ENCODE results near the gene TTYH2.
"Not testable (repeated sequence)": the region's sequence is repeated elsewhere in the genome, so short reads cannot be mapped to it uniquely, and the experiment has no call there.

The TTYH2 gene

DNA sequence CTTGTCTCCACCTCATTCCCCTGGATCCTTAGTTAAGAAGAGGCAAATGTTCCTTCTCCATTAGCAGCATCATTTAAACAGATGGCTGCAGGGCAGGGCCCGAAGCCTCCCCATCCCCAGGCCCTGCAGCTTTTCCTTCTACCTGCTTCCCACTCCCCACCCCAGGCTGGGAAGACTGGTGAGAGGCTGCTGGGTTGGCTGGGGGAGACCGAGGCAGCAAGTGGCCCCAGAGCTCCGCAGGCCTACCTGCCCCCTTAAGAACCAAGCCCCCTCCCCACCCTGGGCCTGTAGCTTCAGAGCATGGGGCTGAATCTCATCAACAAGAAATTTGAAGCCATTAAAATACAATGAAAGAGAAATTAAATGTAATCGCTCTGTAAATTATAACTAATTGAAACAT is 32.0 kb upstream of the TTYH2 start:
- peaks cover 0 to 4% of the 10 kb centered on the region in 2 donors for H3K27me3 ChIP-seq (ENCODE audit: control insufficient read depth in 1 of 2, insufficient read depth in 2 of 2, low read length in 2 of 2)
- H3K4me3 ChIP-seq (ENCODE audit: low read depth in 1 of 2, low read length in 2 of 2): no peak overlapping the region
- H3K9ac ChIP-seq (ENCODE audit: low read depth in 1 of 2, low read length in 2 of 2): no peak overlapping the region
- no peaks in the 10 kb centered on the region for H3K4me1 ChIP-seq (ENCODE audit: control insufficient read depth in 1 of 2, insufficient read depth in 2 of 2, low read length in 2 of 2)
- H3K9me3 ChIP-seq (ENCODE audit: control insufficient read depth in 1 of 2, low read length in 2 of 2): no peaks in the 10 kb centered on the region
- H3K27ac ChIP-seq (ENCODE audit: low read depth, low read length): no peak overlapping the region
- H3K36me3 ChIP-seq (ENCODE audit: control insufficient read depth in 1 of 2, insufficient read depth in 2 of 2, low read length in 2 of 2): no peaks in the 10 kb centered on the region

GRCh38 chr17:74182041-74182723 is 31.2 kb upstream of the TTYH2 start:
- Histone ChIP-seq H3K27me3 (ENCODE audit: control insufficient read depth in 1 of 2, insufficient read depth in 2 of 2, low read length in 2 of 2) (peaks cover 0 to 1% of the 10 kb centered on the region in 2 donors), H3K4me1 (ENCODE audit: control insufficient read depth in 1 of 2, insufficient read depth in 2 of 2, low read length in 2 of 2) (no peaks in the 10 kb centered on the region)

GRCh38 chr17:74183411-74183810 is 30.0 kb upstream of the TTYH2 start:
- Histone ChIP-seq H3K9ac (ENCODE audit: low read depth in 1 of 2, low read length in 2 of 2) (no peak overlapping the region), H3K27me3 (ENCODE audit: control insufficient read depth in 1 of 2, insufficient read depth in 2 of 2, low read length in 2 of 2) (peaks cover 0 to 3% of the 10 kb centered on the region in 2 donors), H3K4me3 (ENCODE audit: low read depth in 1 of 2, low read length in 2 of 2) (no peak overlapping the region), H3K27ac (ENCODE audit: low read depth, low read length) (no peak overlapping the region), H3K36me3 (ENCODE audit: control insufficient read depth in 1 of 2, insufficient read depth in 2 of 2, low read length in 2 of 2) (no peaks in the 10 kb centered on the region), H3K4me1 (ENCODE audit: control insufficient read depth in 1 of 2, insufficient read depth in 2 of 2, low read length in 2 of 2) (no peaks in the 10 kb centered on the region), H3K9me3 (ENCODE audit: control insufficient read depth in 1 of 2, low read length in 2 of 2) (no peaks in the 10 kb centered on the region)

More at GRCh38 chr17:74182041-74182723, 31.2 kb upstream of the TTYH2 start:
- no peaks in the 10 kb centered on the region for H3K36me3 ChIP-seq (ENCODE audit: control insufficient read depth in 1 of 2, insufficient read depth in 2 of 2, low read length in 2 of 2)
- no peak overlapping the region for H3K4me3 ChIP-seq (ENCODE audit: low read depth in 1 of 2, low read length in 2 of 2)
- no peak overlapping the region for H3K9ac ChIP-seq (ENCODE audit: low read depth in 1 of 2, low read length in 2 of 2)
- H3K9me3 ChIP-seq (ENCODE audit: control insufficient read depth in 1 of 2, low read length in 2 of 2): no peaks in the 10 kb centered on the region
- H3K27ac ChIP-seq (ENCODE audit: low read depth, low read length): no peak overlapping the region

GRCh38 chr17:74185571-74186185 is 27.7 kb upstream of the TTYH2 start:
- H3K27me3 ChIP-seq (ENCODE audit: control insufficient read depth in 1 of 2, insufficient read depth in 2 of 2, low read length in 2 of 2): peaks cover 0 to 3% of the 10 kb centered on the region in 2 donors
- H3K4me1 ChIP-seq (ENCODE audit: control insufficient read depth in 1 of 2, insufficient read depth in 2 of 2, low read length in 2 of 2): no peaks in the 10 kb centered on the region
- H3K9ac ChIP-seq (ENCODE audit: low read depth in 1 of 2, low read length in 2 of 2): no peak overlapping the region
- H3K4me3 ChIP-seq (ENCODE audit: low read depth in 1 of 2, low read length in 2 of 2): no peak overlapping the region
- no peaks in the 10 kb centered on the region for H3K9me3 ChIP-seq (ENCODE audit: control insufficient read depth in 1 of 2, low read length in 2 of 2)
- no peaks in the 10 kb centered on the region for H3K36me3 ChIP-seq (ENCODE audit: control insufficient read depth in 1 of 2, insufficient read depth in 2 of 2, low read length in 2 of 2)
- H3K27ac ChIP-seq (ENCODE audit: low read depth, low read length): no peak overlapping the region

DNA sequence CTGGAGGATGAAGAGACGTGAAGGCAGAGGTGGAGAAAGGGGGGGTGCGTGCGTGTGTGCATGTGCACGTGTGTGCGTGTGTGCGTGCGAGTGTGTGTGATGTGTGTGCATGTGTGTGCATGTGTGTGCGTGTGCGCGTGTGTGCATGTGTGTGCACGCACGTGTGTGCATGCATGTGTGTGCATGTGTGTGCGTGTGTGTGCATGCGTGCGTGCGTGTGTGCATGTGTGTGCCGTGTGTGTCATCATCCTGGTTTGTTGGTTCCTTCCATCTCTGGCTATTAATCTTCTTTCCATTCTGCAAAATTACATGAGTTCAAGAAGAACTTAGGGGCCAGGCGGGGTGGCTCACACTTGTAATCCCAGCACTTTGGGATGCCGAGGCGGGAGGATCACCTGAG is 26.9 kb upstream of the TTYH2 start:
- Histone ChIP-seq H3K36me3 (ENCODE audit: control insufficient read depth in 1 of 2, insufficient read depth in 2 of 2, low read length in 2 of 2) (no peaks in the 10 kb centered on the region), H3K9me3 (ENCODE audit: control insufficient read depth in 1 of 2, low read length in 2 of 2) (no peaks in the 10 kb centered on the region), H3K9ac (ENCODE audit: low read depth in 1 of 2, low read length in 2 of 2) (no peak overlapping the region), H3K27me3 (ENCODE audit: control insufficient read depth in 1 of 2, insufficient read depth in 2 of 2, low read length in 2 of 2) (peaks cover 0 to 3% of the 10 kb centered on the region in 2 donors), H3K4me1 (ENCODE audit: control insufficient read depth in 1 of 2, insufficient read depth in 2 of 2, low read length in 2 of 2) (no peaks in the 10 kb centered on the region), H3K4me3 (ENCODE audit: low read depth in 1 of 2, low read length in 2 of 2) (no peak overlapping the region), H3K27ac (ENCODE audit: low read depth, low read length) (no peak overlapping the region)

GRCh38 chr17:74187761-74188160 is 25.6 kb upstream of the TTYH2 start:
- H3K4me3 ChIP-seq (ENCODE audit: low read depth in 1 of 2, low read length in 2 of 2): no peak overlapping the region
- peaks cover 0 to 3% of the 10 kb centered on the region in 2 donors for H3K27me3 ChIP-seq (ENCODE audit: control insufficient read depth in 1 of 2, insufficient read depth in 2 of 2, low read length in 2 of 2)

DNA sequence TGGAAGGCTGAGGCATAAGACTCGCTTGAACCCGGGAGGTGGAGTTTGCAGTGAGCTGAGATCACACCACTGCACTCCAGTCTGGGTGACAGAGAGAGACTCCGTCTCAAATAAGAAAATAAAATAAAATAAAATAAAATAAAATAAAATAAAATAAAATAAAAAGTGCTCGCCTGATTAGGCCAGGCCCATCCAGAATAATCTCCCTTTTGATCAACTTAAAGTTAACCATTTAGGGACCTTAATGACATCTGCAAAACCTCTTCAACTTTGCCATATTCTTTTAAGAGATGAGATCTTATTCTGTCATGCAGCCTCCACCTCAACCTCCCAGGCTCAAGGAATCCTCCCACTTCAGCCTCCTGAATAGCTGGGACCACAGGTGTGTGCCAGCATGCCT is 24.7 kb upstream of the TTYH2 start:
- not testable (repeated sequence) for H3K9ac ChIP-seq (ENCODE audit: low read depth in 1 of 2, low read length in 2 of 2); H3K36me3 ChIP-seq (ENCODE audit: control insufficient read depth in 1 of 2, insufficient read depth in 2 of 2, low read length in 2 of 2); H3K4me3 ChIP-seq (ENCODE audit: low read depth in 1 of 2, low read length in 2 of 2); H3K27ac ChIP-seq (ENCODE audit: low read depth, low read length); H3K9me3 ChIP-seq (ENCODE audit: control insufficient read depth in 1 of 2, low read length in 2 of 2); H3K27me3 ChIP-seq (ENCODE audit: control insufficient read depth in 1 of 2, insufficient read depth in 2 of 2, low read length in 2 of 2); H3K4me1 ChIP-seq (ENCODE audit: control insufficient read depth in 1 of 2, insufficient read depth in 2 of 2, low read length in 2 of 2)

More at GRCh38 chr17:74187761-74188160, 25.6 kb upstream of the TTYH2 start:
- Histone ChIP-seq H3K9ac (ENCODE audit: low read depth in 1 of 2, low read length in 2 of 2) (no peak overlapping the region), H3K4me1 (ENCODE audit: control insufficient read depth in 1 of 2, insufficient read depth in 2 of 2, low read length in 2 of 2) (peaks cover under 1% of the 10 kb centered on the region in 2 donors), H3K9me3 (ENCODE audit: control insufficient read depth in 1 of 2, low read length in 2 of 2) (no peaks in the 10 kb centered on the region), H3K36me3 (ENCODE audit: control insufficient read depth in 1 of 2, insufficient read depth in 2 of 2, low read length in 2 of 2) (no peaks in the 10 kb centered on the region), H3K27ac (ENCODE audit: low read depth, low read length) (no peak overlapping the region)

DNA sequence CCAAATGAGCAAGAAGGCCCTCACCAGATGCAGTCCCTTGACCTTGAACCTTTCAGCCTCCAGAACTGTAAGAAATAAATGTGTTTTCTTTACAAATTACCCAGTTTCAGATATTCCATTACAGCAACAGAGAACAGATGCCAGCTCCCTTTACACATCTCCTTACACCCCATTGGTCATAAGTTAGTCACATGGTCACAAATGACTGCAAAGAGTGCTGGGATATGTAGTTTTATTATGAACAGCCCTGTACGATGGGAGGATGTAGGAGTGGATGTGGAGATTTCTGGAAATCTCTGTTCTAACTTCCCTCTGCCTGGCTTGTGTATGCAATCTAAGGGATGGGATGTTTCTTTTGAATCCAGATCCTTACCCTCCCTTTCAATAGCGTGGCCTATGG is 23.2 kb upstream of the TTYH2 start:
- Histone ChIP-seq H3K9me3 (ENCODE audit: control insufficient read depth in 1 of 2, low read length in 2 of 2) (no peaks in the 10 kb centered on the region), H3K4me3 (ENCODE audit: low read depth in 1 of 2, low read length in 2 of 2) (no peak overlapping the region), H3K36me3 (ENCODE audit: control insufficient read depth in 1 of 2, insufficient read depth in 2 of 2, low read length in 2 of 2) (no peaks in the 10 kb centered on the region), H3K9ac (ENCODE audit: low read depth in 1 of 2, low read length in 2 of 2) (no peak overlapping the region), H3K4me1 (ENCODE audit: control insufficient read depth in 1 of 2, insufficient read depth in 2 of 2, low read length in 2 of 2) (peaks cover 6 to 9% of the 10 kb centered on the region in 2 donors), H3K27ac (ENCODE audit: low read depth, low read length) (no peak overlapping the region), H3K27me3 (ENCODE audit: control insufficient read depth in 1 of 2, insufficient read depth in 2 of 2, low read length in 2 of 2) (peaks cover 0 to 5% of the 10 kb centered on the region in 2 donors)

DNA sequence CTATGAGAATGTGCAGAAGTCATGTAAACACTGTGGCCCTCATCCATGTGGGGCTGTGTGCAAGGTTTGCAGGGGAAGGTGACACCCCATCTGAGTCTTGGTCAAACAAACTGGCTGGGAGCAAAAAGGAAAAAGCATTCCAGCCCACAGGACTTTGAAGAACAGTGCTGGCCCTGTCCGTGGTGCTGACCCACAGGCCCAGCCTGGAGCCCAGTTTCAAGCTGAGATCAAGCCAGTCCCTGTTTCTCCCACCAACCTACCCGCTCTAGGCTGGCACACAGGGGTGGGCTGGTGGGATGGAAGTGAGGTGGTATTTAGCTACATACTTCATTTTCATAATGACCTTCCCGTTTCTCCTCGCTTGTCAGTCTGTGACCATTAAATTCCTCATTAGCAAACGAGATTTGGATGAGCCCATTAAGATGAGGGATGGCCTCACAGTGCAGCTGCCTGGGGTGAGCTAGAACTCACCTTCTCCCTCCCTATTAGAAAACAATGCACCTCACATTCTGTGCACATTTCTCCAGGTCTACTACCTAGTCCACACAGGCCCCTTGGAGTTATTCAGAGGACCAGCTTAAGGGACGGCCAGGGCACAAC is 22.5 kb upstream of the TTYH2 start:
- Histone ChIP-seq H3K9me3 (ENCODE audit: control insufficient read depth in 1 of 2, low read length in 2 of 2) (no peaks in the 10 kb centered on the region), H3K9ac (ENCODE audit: low read depth in 1 of 2, low read length in 2 of 2) (no peak overlapping the region), H3K27me3 (ENCODE audit: control insufficient read depth in 1 of 2, insufficient read depth in 2 of 2, low read length in 2 of 2) (peaks cover 0 to 10% of the 10 kb centered on the region in 2 donors), H3K4me1 (ENCODE audit: control insufficient read depth in 1 of 2, insufficient read depth in 2 of 2, low read length in 2 of 2) (peaks cover 6 to 9% of the 10 kb centered on the region in 2 donors), H3K27ac (ENCODE audit: low read depth, low read length) (no peak overlapping the region), H3K36me3 (ENCODE audit: control insufficient read depth in 1 of 2, insufficient read depth in 2 of 2, low read length in 2 of 2) (no peaks in the 10 kb centered on the region), H3K4me3 (ENCODE audit: low read depth in 1 of 2, low read length in 2 of 2) (no peak overlapping the region)
